Activated T-cell treated with anti-CD3 and anti-CD28 coated beads, Interleukin-2, amount 50 U/mL, for 72 hours (primary cell): ENCODE measurements around the gene TNK2. TPM values are rescaled to one million over a fixed set of nuclear protein-coding genes. Genes with fewer than 3 reads are reported as not detected.

Experiments
- ATAC-seq, 2 donors: fragments of 150-1000 bp; cut with Tn5 transposase; replicated peaks in 1 of 2; 2 replicates each; pipeline ENCODE4 v1.10.0; 2021; ENCODE audit warnings: moderate library complexity in 2 of 2, mild to moderate bottlenecking in 1 of 2
- DNase-seq, 2 donors: peaks; one replicate each; pipeline ENCODE4 v3.0.0; 2021 to 2022; ENCODE audit warnings: mixed read lengths in 1 of 2
- H3K27ac Mint-ChIP-seq: one replicate; pipeline ENCODE4 v1.8.0; 2022; ENCODE audit warnings: mild to moderate bottlenecking, moderate library complexity, mixed read lengths
- H3K27me3 Mint-ChIP-seq: one replicate; pipeline ENCODE4 v1.8.0; 2022; ENCODE audit warnings: low read depth, mixed read lengths
- H3K36me3 Mint-ChIP-seq, 2 donors: one replicate each; pipeline ENCODE4 v1.8.0; 2022; ENCODE audit warnings: mixed read lengths in 2 of 2, mild to moderate bottlenecking in 1 of 2; ENCODE audit not compliant: insufficient read depth in 2 of 2
- H3K4me1 Mint-ChIP-seq: one replicate; pipeline ENCODE4 v1.8.0; 2022; ENCODE audit warnings: low read depth, mixed read lengths
- H3K4me3 Mint-ChIP-seq, 2 donors: one replicate each; pipeline ENCODE4 v1.8.0; 2022; ENCODE audit warnings: mild to moderate bottlenecking in 2 of 2, mixed read lengths in 2 of 2, moderate library complexity in 2 of 2
- H3K9me3 Mint-ChIP-seq, 2 donors: one replicate each; pipeline ENCODE4 v1.8.0; 2022; ENCODE audit warnings: mixed read lengths in 2 of 2
- total RNA-seq, 2 donors: library from RNA; stranded (reverse); gene quantifications; one replicate each; pipeline ENCODE4 v1.2.3, GENCODE V29; 2022

TNK2 gene
- total RNA-seq, 2 donors from 2014 or later: 94.8 to 112 TPM

- Mint-ChIP-seq H3K9me3 (no peaks in the 10 kb centered on the region), H3K27ac (no peak overlapping the region), H3K36me3 (no peaks in the 10 kb centered on the region), H3K4me3 (no peak overlapping the region), H3K4me1 (no peaks in the 10 kb centered on the region), H3K27me3 (no peaks in the 10 kb centered on the region)
- DNase-seq (peak; percentile 41 to 55), ATAC-seq (peak; percentile 80 to 91)
Observed at GRCh38 chr3:195815169-195815771, 93.1 kb downstream of the TNK2 start.

GRCh38 chr3:195813916-195814640 is 94.3 kb downstream of the TNK2 start:
- H3K27me3 Mint-ChIP-seq: no peaks in the 10 kb centered on the region
- H3K4me3 Mint-ChIP-seq: no peak overlapping the region
- no peaks in the 10 kb centered on the region for H3K9me3 Mint-ChIP-seq
- no peaks in the 10 kb centered on the region for H3K4me1 Mint-ChIP-seq
- DNase-seq (no peak), ATAC-seq (no peak)
- no peaks in the 10 kb centered on the region for H3K36me3 Mint-ChIP-seq
- no peak overlapping the region for H3K27ac Mint-ChIP-seq

Other genes starting within 250 kb of the TNK2 start
- 1 to 10 TPM; 3.4 to 7.8 TPM for gene MUC20, start 187.6 kb downstream of the TNK2 start, total RNA-seq
- under 1 TPM; 0.34 to 0.42 TPM for gene MUC4, start 96.6 kb downstream of the TNK2 start, total RNA-seq
- gene TFRC, start 173.5 kb upstream of the TNK2 start, total RNA-seq: 100 to 1,000 TPM; 164 to 174 TPM